Retinal pigment epithelial cell (primary cell): ENCODE measurements around the gene AMIGO1.

ENCODE experiments used
- DNase-seq: peaks from one replicate; pipeline ENCODE4 v3.0.0-alpha.2; 2010; ENCODE audit warnings: low read depth
- H3K4me3 ChIP-seq: 2 replicates; pipeline ENCODE4 v1.5.1; 2011; ENCODE audit warnings: mild to moderate bottlenecking, low read length, control low read depth, moderate library complexity
- CTCF ChIP-seq: conservative IDR thresholded peaks from 2 replicates; pipeline ENCODE4 v1.5.1; 2011; ENCODE audit warnings: low read depth, low read length, control low read depth, inconsistent platforms

AMIGO1 gene

GRCh38 chr1:109546311-109547109 is 37.0 kb upstream of the AMIGO1 start:
- peak; percentile 81 for TF ChIP-seq CTCF
- H3K4me3 ChIP-seq: peak overlapping the region; percentile 86
- no peak for DNase-seq

GRCh38 chr1:109543988-109544735 is 34.6 kb upstream of the AMIGO1 start:
- no peak for DNase-seq
- no peak overlapping the region for H3K4me3 ChIP-seq
- TF ChIP-seq CTCF: no peak

- no peak overlapping the region for H3K4me3 ChIP-seq
- no peak for DNase-seq
- no peak for TF ChIP-seq CTCF
These were observed 33.9 kb upstream of the AMIGO1 start for GRCh38 chr1:109543283-109543987.

- no peak overlapping the region for H3K4me3 ChIP-seq
- DNase-seq: no peak
- no peak for TF ChIP-seq CTCF
These were observed 33.1 kb upstream of the AMIGO1 start for GRCh38 chr1:109542657-109543056.

- TF ChIP-seq CTCF: no peak
These were observed 31.6 kb upstream of the AMIGO1 start for GRCh38 chr1:109541102-109541501.

GRCh38 chr1:109539676-109540075 is 30.1 kb upstream of the AMIGO1 start, which contains the start of gene GPR61:
Gene GPR61, plus strand, starts transcription at chr1:109539872. Its CDS starts 3,151 bp downstream, at chr1:109543023.
- no peak within 1 kb of the TSS for H3K4me3 ChIP-seq
- TF ChIP-seq CTCF: no peak
- no peak for DNase-seq

More at GRCh38 chr1:109541102-109541501, 31.6 kb upstream of the AMIGO1 start:
- no peak for DNase-seq
- no peak overlapping the region for H3K4me3 ChIP-seq
